H1 (cell line): Measurements from ENCODE around the gene RTN4. TPM values are rescaled to one million over a fixed set of nuclear protein-coding genes. Genes with fewer than 3 reads are reported as not detected.

Source experiments
- CTCF ChIA-PET: fragments of 300-600 bp; sonication (Branson Sonifier 250); formaldehyde crosslinking; loops from one replicate; lab custom pipeline; 2021; ENCODE audit not compliant: partially characterized antibody; lab: Charles Lee
- POLR2A ChIA-PET: fragments of 300-600 bp; sonication (Branson Sonifier 250); formaldehyde crosslinking; loops from one replicate; lab custom pipeline; 2021; ENCODE audit warnings: inconsistent platforms; ENCODE audit not compliant: partially characterized antibody; lab: Charles Lee
- DNase-seq, 2 experiments: peaks; one replicate each; pipeline versions ENCODE4 v3.0.0 to v3.0.0-alpha.2; 2010 to 2022; ENCODE audit warnings: low spot score in 2 of 2, low read depth in 1 of 2, mixed read lengths in 1 of 2
- FAIRE-seq: peaks from 2 replicates; lab custom pipeline; 2011; peaks lifted over from hg19 to GRCh38; lab: Jason Lieb, UNC
- H2AFZ ChIP-seq: 2 replicates; pipeline ENCODE4 v1.8.1; 2012; ENCODE audit warnings: low read length, inconsistent platforms
- H2AK5ac ChIP-seq: 2 replicates; pipeline ENCODE4 v1.6.1; 2013; ENCODE audit warnings: low read depth, low read length
- H2BK120ac ChIP-seq: replicated peaks from 2 replicates; pipeline ENCODE3; 2013; ENCODE audit warnings: low read depth, low read length, inconsistent platforms
- H2BK12ac ChIP-seq: 2 replicates; pipeline ENCODE4 v1.6.1; 2013; ENCODE audit warnings: low read depth, low read length
- H2BK15ac ChIP-seq: 2 replicates; pipeline ENCODE4 v1.6.1; 2013; ENCODE audit warnings: low read length
- H2BK20ac ChIP-seq: 2 replicates; pipeline ENCODE4 v1.6.1; 2013; ENCODE audit warnings: low read length
- H2BK5ac ChIP-seq: 2 replicates; pipeline ENCODE4 v1.6.1; 2013; ENCODE audit warnings: low read depth, low read length
- H3K14ac ChIP-seq: 2 replicates; pipeline ENCODE4 v1.6.1; 2013; ENCODE audit warnings: inconsistent platforms; ENCODE audit not compliant: insufficient read length
- H3K18ac ChIP-seq: 2 replicates; pipeline ENCODE4 v1.6.1; 2013; ENCODE audit warnings: low read length; ENCODE audit errors: extremely low read depth
- H3K23ac ChIP-seq: 2 replicates; pipeline ENCODE4 v1.6.1; 2013; ENCODE audit warnings: inconsistent platforms; ENCODE audit not compliant: insufficient read length
- H3K23me2 ChIP-seq: 2 replicates; pipeline ENCODE4 v1.6.1; 2013; ENCODE audit warnings: low read depth, low read length
- H3K27ac ChIP-seq: 2 replicates; pipeline ENCODE4 v1.6.1; 2011; ENCODE audit warnings: low read depth, low read length, inconsistent platforms
- H3K27me3 ChIP-seq, 4 experiments: replicated peaks in 1 of 4; 1 replicate in 1 of 4; 2 replicates in 3 of 4; pipeline versions ENCODE4 v1.6.1 to v1.8.1; 2011 to 2013; ENCODE audit warnings: low read length in 3 of 4, mild to moderate bottlenecking in 3 of 4, inconsistent platforms in 2 of 4, mixed read lengths in 2 of 4, moderate library complexity in 1 of 4; ENCODE audit not compliant: control insufficient read depth in 3 of 4, insufficient read depth in 3 of 4; ENCODE audit errors: extremely low read depth in 1 of 4
- H3K36me3 ChIP-seq, 4 experiments: 2 replicates each; pipeline versions ENCODE4 v1.6.1 to v1.8.1; 2011 to 2013; ENCODE audit warnings: mild to moderate bottlenecking in 4 of 4, low read length in 3 of 4, moderate library complexity in 2 of 4, control low read depth in 1 of 4, inconsistent platforms in 1 of 4; ENCODE audit not compliant: insufficient read depth in 4 of 4, control insufficient read depth in 2 of 4
- H3K4ac ChIP-seq: replicated peaks from 2 replicates; pipeline ENCODE3; 2013; ENCODE audit warnings: low read length, low read depth, mixed read lengths, inconsistent platforms; ENCODE audit not compliant: insufficient read length
- H3K4me1 ChIP-seq, 4 experiments: replicated peaks in 1 of 4; 1 replicate in 1 of 4; 2 replicates in 3 of 4; pipeline versions ENCODE4 v1.6.1 to v1.8.1; 2011 to 2013; ENCODE audit warnings: low read length in 3 of 4, inconsistent platforms in 2 of 4, mixed read lengths in 1 of 4; ENCODE audit not compliant: insufficient read depth in 4 of 4, control insufficient read depth in 3 of 4
- H3K4me2 ChIP-seq, 2 experiments: 2 replicates each; pipeline versions ENCODE4 v1.6.1 to v1.8.1; 2011 to 2013; ENCODE audit warnings: low read depth in 2 of 2, low read length in 2 of 2, control low read depth in 1 of 2, inconsistent platforms in 1 of 2, mild to moderate bottlenecking in 1 of 2; ENCODE audit not compliant: insufficient read depth in 1 of 2
- H3K4me3 ChIP-seq, 4 experiments: fragments of 200-600, 300-600 bp in 1 of 4; sonication (generic), shearing (Covaris generic), sonication (Bioruptor Twin) in 1 of 4; 2 replicates each; pipeline versions ENCODE4 v1.5.1 to v1.8.1; 2011 to 2016; ENCODE audit warnings: low read length in 4 of 4, low read depth in 3 of 4, control low read depth in 2 of 4, inconsistent platforms in 2 of 4, mild to moderate bottlenecking in 2 of 4, mixed read lengths in 1 of 4, moderate library complexity in 1 of 4; ENCODE audit not compliant: insufficient read depth in 2 of 4; ENCODE audit errors: extremely low read depth in 1 of 4
- H3K56ac ChIP-seq: replicated peaks from 2 replicates; pipeline ENCODE3; 2013; ENCODE audit warnings: low read depth, mild to moderate bottlenecking, mixed read lengths, low read length, inconsistent platforms; ENCODE audit not compliant: insufficient read length
- H3K79me1 ChIP-seq: 2 replicates; pipeline ENCODE4 v1.6.1; 2013; ENCODE audit warnings: low read depth, low read length, control low read depth
- H3K79me2 ChIP-seq, 2 experiments: 2 replicates each; pipeline versions ENCODE4 v1.6.1 to v1.8.1; 2012 to 2013; ENCODE audit warnings: low read length in 2 of 2, mild to moderate bottlenecking in 2 of 2, inconsistent platforms in 1 of 2; ENCODE audit not compliant: insufficient read depth in 2 of 2, control insufficient read depth in 1 of 2
- H3K9ac ChIP-seq, 4 experiments: replicated peaks in 1 of 4; 1 replicate in 1 of 4; 2 replicates in 3 of 4; pipeline versions ENCODE4 v1.6.1 to v1.8.1; 2011 to 2013; ENCODE audit warnings: low read depth in 3 of 4, low read length in 3 of 4, control low read depth in 2 of 4, mild to moderate bottlenecking in 2 of 4, moderate library complexity in 2 of 4, inconsistent platforms in 1 of 4; ENCODE audit errors: extremely low read depth in 1 of 4
- H3K9me3 ChIP-seq, 2 experiments: 2 replicates each; pipeline versions ENCODE4 v1.6.1 to v1.8.1; 2012 to 2013; ENCODE audit warnings: mild to moderate bottlenecking in 2 of 2, moderate library complexity in 2 of 2, control low read depth in 1 of 2, inconsistent platforms in 1 of 2, low read depth in 1 of 2, low read length in 1 of 2, mixed read lengths in 1 of 2; ENCODE audit not compliant: insufficient read depth in 2 of 2
- H4K20me1 ChIP-seq, 2 experiments: replicated peaks in 1 of 2; 2 replicates each; pipeline versions ENCODE3 to v1.8.1; 2011 to 2013; ENCODE audit warnings: inconsistent platforms in 2 of 2, low read length in 2 of 2, mild to moderate bottlenecking in 1 of 2; ENCODE audit not compliant: insufficient read depth in 2 of 2, control insufficient read depth in 1 of 2
- H4K5ac ChIP-seq: 2 replicates; pipeline ENCODE4 v1.6.1; 2013; ENCODE audit warnings: low read length, low read depth, mixed read lengths, inconsistent platforms; ENCODE audit not compliant: insufficient read length
- H4K8ac ChIP-seq: 2 replicates; pipeline ENCODE4 v1.8.0; 2013; ENCODE audit warnings: mild to moderate bottlenecking, moderate library complexity, low read length, inconsistent platforms; ENCODE audit not compliant: insufficient read depth; ENCODE audit errors: extremely low read depth
- H4K91ac ChIP-seq: replicated peaks from 2 replicates; pipeline ENCODE3; 2013; ENCODE audit warnings: low read length, mixed read lengths, inconsistent platforms; ENCODE audit not compliant: insufficient read length
- CHD2 ChIP-seq: IDR thresholded peaks from 2 replicates; pipeline ENCODE4 v1.6.1; 2012; ENCODE audit warnings: low read length, improper control_type of control experiment
- CREB1 ChIP-seq: IDR thresholded peaks from 2 replicates; pipeline ENCODE4 v1.6.1; 2012; ENCODE audit warnings: inconsistent platforms
- CTCF ChIP-seq, 3 experiments: IDR thresholded peaks; 1 replicate in 2 of 3; 2 replicates in 1 of 3; pipeline versions ENCODE4 v1.5.1 to v1.6.1; 2011; ENCODE audit warnings: low read length in 3 of 3, mild to moderate bottlenecking in 3 of 3, inconsistent platforms in 2 of 3, low read depth in 1 of 3, moderate library complexity in 1 of 3; ENCODE audit not compliant: insufficient read depth in 1 of 3; ENCODE audit errors: control extremely low read depth in 1 of 3
- E2F6 ChIP-seq: IDR thresholded peaks from 2 replicates; pipeline ENCODE4 v1.6.1; 2012; ENCODE audit warnings: inconsistent platforms
- EGR1 ChIP-seq: IDR thresholded peaks from 2 replicates; pipeline ENCODE4 v1.6.1; 2011; ENCODE audit warnings: low read depth, low read length, borderline replicate concordance
- GABPA ChIP-seq: IDR thresholded peaks from 2 replicates; pipeline ENCODE4 v1.6.1; 2011; ENCODE audit warnings: mild to moderate bottlenecking, low read length, moderate library complexity, borderline replicate concordance; ENCODE audit not compliant: insufficient read depth
- POLR2A ChIP-seq, 2 experiments: IDR thresholded peaks; 1 replicate in 1 of 2; 2 replicates in 1 of 2; pipeline ENCODE4 v1.6.1; 2011; ENCODE audit warnings: low read depth in 2 of 2, low read length in 2 of 2, mild to moderate bottlenecking in 2 of 2; ENCODE audit errors: control extremely low read depth in 1 of 2
- POU5F1 ChIP-seq: IDR thresholded peaks from 2 replicates; pipeline ENCODE4 v1.6.1; 2011; ENCODE audit warnings: low read depth, mild to moderate bottlenecking, low read length, moderate library complexity
- RNF2 ChIP-seq: fragments of 200-900, 300-1000 bp; sonication (generic); IDR thresholded peaks from 2 replicates; pipeline ENCODE4 v1.7.1; 2016; ENCODE audit warnings: borderline replicate concordance, low read depth, mild to moderate bottlenecking, antibody characterized with exemption, low read length; ENCODE audit not compliant: poor library complexity, severe bottlenecking; ENCODE audit errors: missing control alignments
- SIRT6 ChIP-seq: IDR thresholded peaks from one replicate; pipeline ENCODE4 v1.7.1; 2012; ENCODE audit warnings: low read length, inconsistent platforms
- YY1 ChIP-seq: IDR thresholded peaks from 2 replicates; pipeline ENCODE4 v1.6.1; 2011; ENCODE audit warnings: low read depth, mild to moderate bottlenecking, low read length
- WGBS, 2 experiments: shearing (Covaris generic) in 1 of 2; methylation state at CpG; one replicate each; pipeline versions ENCODE4 v1.1.6 to v1.1.7; 2013 to 2015; ENCODE audit warnings: low lambda C conversion rate in 2 of 2, mixed read lengths in 2 of 2, inconsistent platforms in 1 of 2, low coverage in 1 of 2, missing lambda C conversion rate in 1 of 2; ENCODE audit not compliant: insufficient replicate concordance in 2 of 2, insufficient coverage in 1 of 2, insufficient read length in 1 of 2; ENCODE audit errors: extremely low coverage in 1 of 2, missing lambda C conversion rate in 1 of 2; 5-methylcytosine and 5-hydroxymethylcytosine counted together
- polyA plus RNA-seq, 7 experiments: library from polyadenylated mRNA; depleted of rRNA in 3 of 7; stranded (reverse) in 5 of 7; unstranded in 2 of 7; fragments of >200 nt in 5 of 7; fragments of 200-250 nt in 2 of 7; gene quantifications; 1 replicate in 5 of 7; 2 replicates in 1 of 7; 4 replicates in 1 of 7; pipeline versions ENCODE4 v1.2.1 to v1.2.3, GENCODE V29; 2011 to 2013; ENCODE audit warnings: missing spikeins in 2 of 7, mixed read lengths in 2 of 7
- total RNA-seq: library from RNA; stranded (reverse); fragmentation: NEBNext Ultra II Directional; extraction: Animal tissue kit (Norgen Biotek cat#: 25700); gene quantifications from 2 replicates; pipeline ENCODE4 v1.2.1, GENCODE V29; 2021

Gene RTN4
- total and polyA plus RNA-seq, 2 of the 8 experiments (the other 6 are each of a cell fraction or from before 2014, with no cell fraction given): 179 to 242 TPM

- ChIA-PET CTCF (interaction anchor here (0.9 kb wide), 1 partner anchor 197 kb away, joined by 4 read pairs; no protein-coding TSS in a partner anchor), POLR2A (interaction anchor here (1.4 kb wide), 1 partner anchor 14 kb away, joined by 4 read pairs; the partner anchor contains the start of gene RTN4)
- Histone ChIP-seq H3K23me2 (no peaks in the 10 kb centered on the region), H2AK5ac (no peak overlapping the region), H3K9me3 (0 out of 4 replicates have a peak, but pooled peaks cover 0 to 2% of the 10 kb centered on the region in 2 experiments), H3K36me3 (peaks cover 0 to 6% (median 0%) of the 10 kb centered on the region in 4 experiments; a peak in 1 of 8 replicates), H3K79me1 (no peaks in the 10 kb centered on the region), H2BK12ac (no peak overlapping the region), H4K91ac (no peak overlapping the region), H3K56ac (no peak overlapping the region), H3K27me3 (no peaks in the 10 kb centered on the region), H3K27ac (no peak overlapping the region), H2BK20ac (no peak overlapping the region), H3K14ac (no peak overlapping the region), H3K4me2 (no peak overlapping the region), H2BK15ac (no peak overlapping the region), H4K5ac (no peak overlapping the region), H3K79me2 (peaks cover 50 to 100% of the 10 kb centered on the region in 2 experiments), H3K4ac (no peak overlapping the region), H2BK5ac (no peak overlapping the region), H3K4me3 (no peak overlapping the region), H2AFZ (no peak overlapping the region), H3K23ac (no peak overlapping the region), H3K4me1 (peaks cover 0 to 8% (median 4%) of the 10 kb centered on the region in 4 experiments; a peak in 5 of 7 replicates), H2BK120ac (no peak overlapping the region), H3K9ac (no peak overlapping the region), H4K20me1 (peaks cover 11 to 17% of the 10 kb centered on the region in 2 experiments), H4K8ac (no peak overlapping the region), H3K18ac (no peak overlapping the region)
- FAIRE-seq (no peak), DNase-seq (no peak)
- 48% methylated on average over 2 of the region's 2 CpGs; no CpG with 5 or more reads in 1 of the 2 experiments for WGBS, 2 experiments
- no peak for TF ChIP-seq CTCF (IDR thresholded peaks at IDR 0.05; ENCODE audit: control extremely low read depth in 1 of 3, insufficient read depth in 1 of 3, low read depth in 1 of 3, low read length in 3 of 3)
- no peak for TF ChIP-seq CREB1
- no peak for TF ChIP-seq E2F6
- no peak for TF ChIP-seq YY1
- no peak for TF ChIP-seq EGR1
- no peak for TF ChIP-seq POLR2A (IDR thresholded peaks at IDR 0.05; ENCODE audit: control extremely low read depth in 1 of 2, low read depth in 2 of 2, low read length in 2 of 2)
- TF ChIP-seq POU5F1: no peak
- no peak for TF ChIP-seq SIRT6
- TF ChIP-seq CHD2: no peak
- no peak for TF ChIP-seq RNF2
- TF ChIP-seq GABPA: no peak
These were observed 14.5 kb downstream of the RTN4 start for GRCh38 chr2:55035716-55036115.
